GM12891 (cell line): ENCODE measurements around the gene AFF3.

Source experiments
- PAX5 ChIP-seq: IDR thresholded peaks from 2 replicates; pipeline ENCODE4 v1.6.1; 2011; ENCODE audit warnings: low read length, moderate library complexity, mild to moderate bottlenecking; ENCODE audit not compliant: insufficient read depth, severe bottlenecking
- POLR2A ChIP-seq: IDR thresholded peaks from 2 replicates; pipeline ENCODE4 v1.6.1; 2011; ENCODE audit warnings: low read depth, low read length, control low read depth
- POLR2AphosphoS5 ChIP-seq: IDR thresholded peaks from 2 replicates; pipeline ENCODE4 v1.6.1; 2011; ENCODE audit warnings: low read depth, low read length, control low read depth
- POU2F2 ChIP-seq: IDR thresholded peaks from 2 replicates; pipeline ENCODE4 v1.6.1; 2011; ENCODE audit warnings: low read depth, mild to moderate bottlenecking, control low read depth, low read length, moderate library complexity
- SPI1 ChIP-seq: IDR thresholded peaks from 2 replicates; pipeline ENCODE4 v1.6.1; 2011; ENCODE audit warnings: low read depth, low read length, control low read depth
- TAF1 ChIP-seq: IDR thresholded peaks from 2 replicates; pipeline ENCODE4 v1.6.1; 2011; ENCODE audit warnings: low read depth, low read length, control low read depth

GRCh38 chr2:100110614-100111000, 31.8 kb downstream of the AFF3 start:
- no peak for TF ChIP-seq POLR2A
- no peak for TF ChIP-seq POLR2AphosphoS5
- TF ChIP-seq TAF1, result no peak
- TF ChIP-seq PAX5, result no peak
- TF ChIP-seq SPI1, result peak; percentile 51
- TF ChIP-seq POU2F2, result no peak
